Hepatocyte (in vitro differentiated cells): ENCODE data around the gene KNSTRN. TPM values are rescaled to one million over a fixed set of nuclear protein-coding genes. Genes with fewer than 3 reads are reported as not detected.

Experiments used
- DNase-seq: peaks from one replicate; pipeline ENCODE4 v3.0.0-alpha.2; 2016; ENCODE audit warnings: low spot score
- H2AFZ ChIP-seq: fragments of 200-600 bp; sonication (generic); 2 replicates; pipeline ENCODE4 v1.6.0; 2016; ENCODE audit warnings: antibody characterized with exemption, mild to moderate bottlenecking
- H3K27ac ChIP-seq: fragments of 200-600 bp; sonication (generic); 2 replicates; pipeline ENCODE4 v1.5.1; 2016; ENCODE audit warnings: mild to moderate bottlenecking
- H3K27me3 ChIP-seq: fragments of 200-600 bp; sonication (generic); 2 replicates; pipeline ENCODE4 v1.6.1; 2016
- H3K36me3 ChIP-seq: fragments of 200-600 bp; sonication (generic); replicated peaks from 2 replicates; pipeline ENCODE4 v1.5.1; 2016; ENCODE audit warnings: low read depth; ENCODE audit not compliant: insufficient read depth
- H3K4me1 ChIP-seq: fragments of 200-600 bp; sonication (generic); 2 replicates; pipeline ENCODE4 v1.5.1; 2016; ENCODE audit warnings: mild to moderate bottlenecking, moderate library complexity; ENCODE audit not compliant: insufficient read depth
- H3K4me2 ChIP-seq: fragments of 200-600 bp; sonication (generic); 2 replicates; pipeline ENCODE4 v1.6.0; 2016
- H3K4me3 ChIP-seq: fragments of 200-600 bp; sonication (generic); 2 replicates; pipeline ENCODE4 v1.5.1; 2016; ENCODE audit warnings: mild to moderate bottlenecking
- H3K79me2 ChIP-seq: fragments of 200-600 bp; sonication (generic); 2 replicates; pipeline ENCODE4 v1.6.0; 2017; ENCODE audit warnings: mild to moderate bottlenecking
- H3K9me2 ChIP-seq: fragments of 200-600 bp; sonication (generic); replicated peaks from 2 replicates; pipeline ENCODE4 v1.6.0; 2017; ENCODE audit warnings: mild to moderate bottlenecking; ENCODE audit not compliant: insufficient read depth
- H3K9me3 ChIP-seq: fragments of 200-600 bp; sonication (generic); 2 replicates; pipeline ENCODE4 v1.5.1; 2016; ENCODE audit warnings: low read depth, mild to moderate bottlenecking
- H4K20me1 ChIP-seq: fragments of 200-600 bp; sonication (generic); 2 replicates; pipeline ENCODE4 v1.6.0; 2016; ENCODE audit warnings: mild to moderate bottlenecking; ENCODE audit not compliant: insufficient read depth, poor library complexity, severe bottlenecking
- EZH2 ChIP-seq: fragments of 200-600 bp; sonication (generic); IDR thresholded peaks from 2 replicates; pipeline ENCODE4 v1.6.1; 2016; ENCODE audit warnings: antibody characterized with exemption, mild to moderate bottlenecking, borderline replicate concordance
- EZH2phosphoT487 ChIP-seq: fragments of 200-600 bp; sonication (generic); IDR thresholded peaks from one replicate; pipeline ENCODE4 v1.6.1; 2018; ENCODE audit warnings: antibody characterized with exemption, mild to moderate bottlenecking, low read depth, moderate library complexity; ENCODE audit not compliant: unreplicated experiment, severe bottlenecking
- WGBS: methylation state at CpG from one replicate; pipeline ENCODE4 v1.1.6; 2016; ENCODE audit warnings: low lambda C conversion rate; ENCODE audit errors: missing lambda C conversion rate; 5-methylcytosine and 5-hydroxymethylcytosine counted together
- polyA plus RNA-seq: library from polyadenylated mRNA; unstranded; fragments of >200 nt; fragmentation: Nextera tagmentation; extraction: Ambion mirVana; gene quantifications from 2 replicates; pipeline ENCODE4 v1.2.1, GENCODE V29; 2016
- total RNA-seq: library from RNA; depleted of rRNA; stranded (reverse); fragments of >200 nt; gene quantifications from 2 replicates; pipeline ENCODE4 v1.2.3, GENCODE V29; 2014
- TF ChIP-seq, protein P1 (sequence below): fragments of 200-600 bp; sonication (generic); IDR thresholded peaks from 2 replicates; pipeline ENCODE4 v1.5.1; 2016; ENCODE audit warnings: antibody characterized with exemption, mild to moderate bottlenecking; ENCODE audit not compliant: poor library complexity

KNSTRN gene
- total and polyA plus RNA-seq, 2 experiments from 2014 or later = 14.0 to 24.0 TPM

- Histone ChIP-seq H3K4me1 (peaks cover 48% of the 10 kb centered on the region), H3K27me3 (no peaks in the 10 kb centered on the region), H3K4me2 (no peak overlapping the region), H3K27ac (peak overlapping the region; percentile 97), H3K36me3 (no peaks in the 10 kb centered on the region), H2AFZ (no peak overlapping the region), H3K79me2 (peaks cover 5% of the 10 kb centered on the region), H3K4me3 (no peak overlapping the region), H4K20me1 (no peaks in the 10 kb centered on the region), H3K9me3 (no peaks in the 10 kb centered on the region), H3K9me2 (no peaks in the 10 kb centered on the region)
- no peak for TF ChIP-seq EZH2
- TF ChIP-seq, protein P1, sequence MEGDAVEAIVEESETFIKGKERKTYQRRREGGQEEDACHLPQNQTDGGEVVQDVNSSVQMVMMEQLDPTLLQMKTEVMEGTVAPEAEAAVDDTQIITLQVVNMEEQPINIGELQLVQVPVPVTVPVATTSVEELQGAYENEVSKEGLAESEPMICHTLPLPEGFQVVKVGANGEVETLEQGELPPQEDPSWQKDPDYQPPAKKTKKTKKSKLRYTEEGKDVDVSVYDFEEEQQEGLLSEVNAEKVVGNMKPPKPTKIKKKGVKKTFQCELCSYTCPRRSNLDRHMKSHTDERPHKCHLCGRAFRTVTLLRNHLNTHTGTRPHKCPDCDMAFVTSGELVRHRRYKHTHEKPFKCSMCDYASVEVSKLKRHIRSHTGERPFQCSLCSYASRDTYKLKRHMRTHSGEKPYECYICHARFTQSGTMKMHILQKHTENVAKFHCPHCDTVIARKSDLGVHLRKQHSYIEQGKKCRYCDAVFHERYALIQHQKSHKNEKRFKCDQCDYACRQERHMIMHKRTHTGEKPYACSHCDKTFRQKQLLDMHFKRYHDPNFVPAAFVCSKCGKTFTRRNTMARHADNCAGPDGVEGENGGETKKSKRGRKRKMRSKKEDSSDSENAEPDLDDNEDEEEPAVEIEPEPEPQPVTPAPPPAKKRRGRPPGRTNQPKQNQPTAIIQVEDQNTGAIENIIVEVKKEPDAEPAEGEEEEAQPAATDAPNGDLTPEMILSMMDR = no peak
- TF ChIP-seq EZH2phosphoT487 = no peak
- WGBS = 87% methylated on average over 11 of the region's 11 CpGs
- peak; percentile 75 for DNase-seq
Observed at GRCh38 chr15:40347559-40348473, 34.7 kb upstream of the KNSTRN start.

DNA sequence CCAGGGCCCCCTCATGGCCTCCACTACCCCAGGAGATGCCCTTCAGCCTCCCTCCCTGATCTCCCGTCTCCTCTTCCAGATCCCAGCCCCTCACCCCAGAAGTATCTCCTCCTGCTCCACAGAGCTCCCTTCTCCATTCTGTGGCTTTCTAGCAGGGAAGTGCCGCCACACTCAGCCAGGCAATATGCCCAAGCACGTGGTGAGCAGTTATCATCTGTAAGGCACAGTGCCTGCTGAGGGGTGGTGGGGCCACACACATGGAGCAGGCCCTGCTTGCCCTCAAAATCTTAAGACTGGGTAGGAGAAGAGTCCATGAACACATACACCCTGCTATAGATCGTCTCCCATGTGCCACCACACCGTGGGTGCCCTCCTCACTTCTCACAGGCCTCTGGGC, 34.0 kb upstream of the KNSTRN start:
- 86% methylated on average over 5 of the region's 5 CpGs for WGBS
- Histone ChIP-seq H3K9me2 (no peaks in the 10 kb centered on the region), H3K27ac (peak overlapping the region; percentile 97), H3K4me1 (peaks cover 46% of the 10 kb centered on the region), H3K4me2 (no peak overlapping the region), H3K9me3 (no peaks in the 10 kb centered on the region), H4K20me1 (no peaks in the 10 kb centered on the region), H2AFZ (no peak overlapping the region), H3K27me3 (no peaks in the 10 kb centered on the region), H3K79me2 (peaks cover 5% of the 10 kb centered on the region), H3K4me3 (no peak overlapping the region), H3K36me3 (no peaks in the 10 kb centered on the region)
- no peak for TF ChIP-seq EZH2
- TF ChIP-seq, protein P1 = no peak
- TF ChIP-seq EZH2phosphoT487 = no peak
- no peak for DNase-seq

DNA sequence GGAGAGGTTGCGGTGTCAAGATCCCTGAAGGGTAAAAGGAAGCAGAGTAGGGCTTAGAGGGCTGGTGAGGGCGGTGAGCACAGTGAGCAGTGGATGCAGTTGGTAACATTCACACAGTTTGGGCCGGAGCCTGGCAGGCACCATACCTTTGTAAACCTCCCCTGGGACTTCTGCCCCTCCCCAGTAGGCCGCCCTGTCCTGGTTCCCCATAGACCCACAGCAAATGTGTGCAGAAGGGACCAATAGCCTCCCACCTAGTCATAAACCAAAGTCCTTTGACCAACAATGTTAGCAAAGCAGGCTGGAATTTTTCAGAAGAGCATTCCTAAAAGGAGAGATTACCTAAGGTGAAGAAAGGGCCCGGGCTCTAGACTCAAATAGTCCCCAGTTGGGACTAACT, 33.4 kb upstream of the KNSTRN start:
- H3K79me2 ChIP-seq = peaks cover 5% of the 10 kb centered on the region
- H3K36me3 ChIP-seq = no peaks in the 10 kb centered on the region
- H3K27ac ChIP-seq = peak overlapping the region; percentile 97
- H3K9me3 ChIP-seq = no peaks in the 10 kb centered on the region
- no peak for DNase-seq
- 68% methylated on average over 5 of the region's 5 CpGs for WGBS
- no peak overlapping the region for H3K4me3 ChIP-seq
- TF ChIP-seq EZH2phosphoT487 = no peak
- TF ChIP-seq, protein P1 = no peak
- no peak for TF ChIP-seq EZH2
- H3K4me1 ChIP-seq = peaks cover 50% of the 10 kb centered on the region
- H3K9me2 ChIP-seq = no peaks in the 10 kb centered on the region
- H2AFZ ChIP-seq = no peak overlapping the region
- no peak overlapping the region for H3K4me2 ChIP-seq
- no peaks in the 10 kb centered on the region for H4K20me1 ChIP-seq
- H3K27me3 ChIP-seq = no peaks in the 10 kb centered on the region
